C1 segment of cervical spinal cord (tissue), 14 donors: Measurements from ENCODE around the gene ATP6V0C.

Experiments used
- DNase-seq, 14 donors: peaks; one replicate each; lab custom pipeline; 2025; lab: John Stamatoyannopoulos, UW

The ATP6V0C gene

DNA sequence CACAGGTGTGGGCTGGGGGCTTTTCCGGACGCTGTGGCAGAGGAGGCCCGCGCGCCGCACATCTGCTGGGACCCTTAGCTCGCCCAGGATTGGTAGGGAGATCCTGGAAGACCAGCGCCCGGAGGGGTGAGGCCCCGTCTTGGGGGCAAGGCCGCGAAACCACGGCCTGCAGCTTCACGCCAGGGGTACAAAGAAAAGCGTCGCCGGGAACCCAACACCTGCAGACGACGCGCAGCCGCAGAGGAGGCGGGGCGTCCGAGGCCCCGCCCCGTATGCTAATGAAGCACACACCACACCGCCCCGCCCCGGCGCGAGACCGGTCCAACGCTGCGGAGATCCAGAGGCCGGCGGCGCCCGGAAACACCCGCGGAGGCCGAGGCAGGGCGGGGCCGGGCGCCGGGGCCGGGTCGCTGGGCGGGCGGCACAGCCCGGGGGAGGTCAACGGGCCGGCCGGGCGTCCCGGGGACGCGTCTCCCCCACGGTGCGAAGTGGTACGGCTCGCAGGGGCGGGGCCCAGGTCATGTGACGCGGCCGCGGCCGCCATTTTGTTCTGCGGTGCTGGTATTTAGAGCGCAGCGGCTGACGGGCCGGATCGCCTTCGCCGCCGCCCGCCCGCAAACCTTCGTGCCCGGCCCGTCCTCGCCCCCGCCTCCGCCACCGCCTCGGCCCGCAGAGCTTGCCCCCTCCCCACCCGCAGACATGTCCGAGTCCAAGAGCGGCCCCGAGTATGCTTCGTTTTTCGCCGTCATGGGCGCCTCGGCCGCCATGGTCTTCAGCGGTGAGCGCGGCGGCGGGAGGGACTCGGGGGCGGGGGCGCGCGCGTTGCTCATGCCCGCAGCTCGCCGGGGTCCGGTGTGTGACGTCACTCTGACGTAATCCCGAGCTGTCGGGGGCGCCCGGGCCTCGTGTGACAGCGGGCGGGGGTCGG lies at the start of gene ATP6V0C:
ATP6V0C (plus strand) TSS at position 548 of the 928 bp plus-strand sequence; CDS start at position 700, 152 bp downstream.
- peak in 13 of 14 donors; percentile 78 to 98 (median 93) for DNase-seq

DNA sequence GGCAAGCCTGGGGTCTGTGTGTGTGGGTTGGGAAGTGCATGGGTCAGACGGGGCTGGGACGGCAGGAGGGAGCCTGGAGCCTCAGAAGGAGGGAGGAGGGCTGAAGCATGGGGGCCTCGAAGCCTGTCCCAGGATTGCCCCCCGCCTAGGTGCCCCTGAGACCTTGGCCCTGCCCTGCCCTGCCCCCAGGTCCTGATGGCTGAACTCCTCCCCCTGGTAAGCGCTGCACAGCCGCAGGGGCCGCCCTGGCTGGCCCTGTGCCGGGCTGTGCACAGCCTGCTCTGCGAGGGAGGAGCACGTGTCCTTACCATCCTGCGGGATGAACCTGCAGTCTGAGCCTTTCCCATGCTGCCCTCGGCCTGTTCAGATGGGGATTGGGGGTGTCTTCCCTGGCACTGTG lies 49.4 kb upstream of the ATP6V0C start:
- no peak for DNase-seq

GRCh38 chr16:2465653-2466415 lies 47.9 kb upstream of the ATP6V0C start:
- no peak for DNase-seq

DNA sequence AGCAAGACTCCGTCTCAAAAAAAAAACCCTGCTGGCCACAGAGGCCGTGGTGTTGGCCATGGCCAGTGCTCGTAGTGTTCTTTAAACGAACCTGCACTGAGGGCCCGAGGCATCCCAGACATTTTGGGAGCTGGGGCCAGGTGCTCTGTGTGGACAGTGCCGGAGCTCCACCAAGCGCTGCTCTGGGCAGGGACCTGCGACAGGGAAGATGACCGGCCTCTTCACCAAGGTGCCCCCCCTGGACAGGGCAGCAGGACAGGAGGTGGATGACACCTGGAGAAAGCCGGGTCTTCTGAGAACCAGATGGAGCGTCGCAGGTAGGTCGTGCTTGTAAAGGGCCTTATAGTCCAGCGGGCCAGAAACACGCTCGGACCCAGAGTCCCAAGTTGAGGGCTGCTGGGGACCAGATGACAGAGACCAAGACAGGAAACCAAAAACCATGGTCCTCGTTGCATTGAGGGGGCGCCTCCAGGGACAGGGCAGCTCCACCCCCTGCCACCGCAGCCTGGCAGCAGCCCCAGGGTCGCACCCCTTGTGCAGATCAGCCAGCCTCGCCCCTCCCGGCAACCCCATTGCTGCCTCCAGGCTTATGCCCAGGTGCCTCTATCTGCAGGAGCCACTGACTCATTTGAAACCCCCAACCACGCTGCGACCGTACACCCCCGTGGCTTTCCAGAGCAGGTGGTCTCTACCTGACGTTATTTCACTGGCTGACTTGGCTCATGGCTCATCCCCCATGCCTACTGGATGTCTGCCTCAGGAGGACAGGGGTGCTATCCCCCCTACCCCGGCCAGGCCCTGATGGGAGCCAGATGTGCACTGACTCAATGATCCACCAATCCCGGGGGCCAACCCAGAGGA lies 46.9 kb upstream of the ATP6V0C start:
- DNase-seq = no peak

- peak in 10 of 14 donors; percentile 22 to 64 (median 42) for DNase-seq
Observed at GRCh38 chr16:2467528-2468232, 46.1 kb upstream of the ATP6V0C start.

- DNase-seq = peak in 4 of 14 donors; percentile 33 to 64 (median 34)
Observed at GRCh38 chr16:2468233-2468724, 45.5 kb upstream of the ATP6V0C start.

GRCh38 chr16:2468725-2469398 lies 44.9 kb upstream of the ATP6V0C start:
- peak in 8 of 14 donors; percentile 49 to 75 (median 59) for DNase-seq

- no peak for DNase-seq
Observed at GRCh38 chr16:2469399-2470233, 44.1 kb upstream of the ATP6V0C start.

GRCh38 chr16:2470234-2470601 lies 43.5 kb upstream of the ATP6V0C start:
- DNase-seq = no peak

DNA sequence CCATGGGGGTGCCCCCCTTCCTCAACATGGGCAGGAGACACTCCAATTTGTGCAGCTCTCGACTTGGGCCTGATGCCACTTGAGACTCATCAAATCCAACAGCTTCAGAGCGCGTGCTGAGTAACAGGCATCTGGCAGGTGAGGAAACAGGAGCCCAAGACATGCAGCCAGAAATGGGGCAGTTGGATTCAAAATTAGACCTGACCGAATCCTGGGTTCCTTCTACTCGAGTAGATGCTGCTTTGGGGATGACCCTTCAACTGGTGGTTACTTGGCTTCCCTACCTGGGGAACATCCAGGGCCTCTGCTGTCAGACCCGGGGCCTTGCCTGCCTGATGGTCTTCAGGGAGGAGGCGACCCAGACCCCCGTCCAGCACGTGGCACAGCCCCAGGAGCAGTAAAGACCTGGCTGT lies 43.1 kb upstream of the ATP6V0C start:
- DNase-seq = no peak

- DNase-seq = peak in 1 of 14 donors; percentile 25
Observed at GRCh38 chr16:2471016-2471652, 42.6 kb upstream of the ATP6V0C start, which contains the start of gene NTN3. Gene NTN3 (plus strand): TSS chr16:2471297. CDS start chr16:2471702, 405 bp downstream.

GRCh38 chr16:2471653-2472487 lies 41.9 kb upstream of the ATP6V0C start:
- no peak for DNase-seq

- no peak for DNase-seq
Observed at GRCh38 chr16:2472488-2472864, 41.3 kb upstream of the ATP6V0C start.

DNA sequence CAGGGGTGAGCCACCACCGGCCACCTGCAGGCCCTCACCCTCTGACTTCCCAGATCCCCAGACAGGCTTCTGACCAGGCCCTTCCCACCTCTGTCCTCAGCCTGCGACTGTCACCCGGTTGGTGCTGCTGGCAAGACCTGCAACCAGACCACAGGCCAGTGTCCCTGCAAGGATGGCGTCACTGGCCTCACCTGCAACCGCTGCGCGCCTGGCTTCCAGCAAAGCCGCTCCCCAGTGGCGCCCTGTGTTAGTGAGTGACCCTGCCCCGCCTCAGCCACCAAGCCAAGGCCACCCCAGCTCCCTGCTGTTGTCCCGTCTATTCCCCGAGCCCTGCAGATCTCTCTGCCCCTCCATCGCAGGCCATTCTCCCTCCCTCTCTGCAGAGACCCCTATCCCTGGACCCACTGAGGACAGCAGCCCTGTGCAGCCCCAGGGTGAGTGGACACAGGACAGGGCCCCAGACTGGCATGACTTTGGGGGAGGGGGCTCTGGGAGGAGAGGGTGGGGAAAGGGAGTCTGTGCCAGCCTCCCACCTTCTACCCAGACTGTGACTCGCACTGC lies 40.8 kb upstream of the ATP6V0C start:
- no peak for DNase-seq

DNA sequence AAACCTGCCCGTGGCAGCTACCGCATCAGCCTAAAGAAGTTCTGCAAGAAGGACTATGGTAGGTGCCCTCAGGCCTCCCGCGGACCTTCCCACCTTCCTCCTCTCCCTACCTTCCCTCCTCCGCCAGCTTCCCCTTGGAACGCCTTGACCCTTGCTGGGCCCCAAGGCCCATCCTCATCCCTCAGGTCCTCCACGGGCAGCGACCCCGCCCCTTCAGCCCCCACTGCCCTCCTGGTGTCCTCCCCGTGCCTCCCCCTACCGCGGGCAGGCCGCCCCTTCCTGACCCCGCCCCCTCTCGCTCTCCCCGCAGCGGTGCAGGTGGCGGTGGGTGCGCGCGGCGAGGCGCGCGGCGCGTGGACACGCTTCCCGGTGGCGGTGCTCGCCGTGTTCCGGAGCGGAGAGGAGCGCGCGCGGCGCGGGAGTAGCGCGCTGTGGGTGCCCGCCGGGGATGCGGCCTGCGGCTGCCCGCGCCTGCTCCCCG lies 40.3 kb upstream of the ATP6V0C start:
- no peak for DNase-seq

DNA sequence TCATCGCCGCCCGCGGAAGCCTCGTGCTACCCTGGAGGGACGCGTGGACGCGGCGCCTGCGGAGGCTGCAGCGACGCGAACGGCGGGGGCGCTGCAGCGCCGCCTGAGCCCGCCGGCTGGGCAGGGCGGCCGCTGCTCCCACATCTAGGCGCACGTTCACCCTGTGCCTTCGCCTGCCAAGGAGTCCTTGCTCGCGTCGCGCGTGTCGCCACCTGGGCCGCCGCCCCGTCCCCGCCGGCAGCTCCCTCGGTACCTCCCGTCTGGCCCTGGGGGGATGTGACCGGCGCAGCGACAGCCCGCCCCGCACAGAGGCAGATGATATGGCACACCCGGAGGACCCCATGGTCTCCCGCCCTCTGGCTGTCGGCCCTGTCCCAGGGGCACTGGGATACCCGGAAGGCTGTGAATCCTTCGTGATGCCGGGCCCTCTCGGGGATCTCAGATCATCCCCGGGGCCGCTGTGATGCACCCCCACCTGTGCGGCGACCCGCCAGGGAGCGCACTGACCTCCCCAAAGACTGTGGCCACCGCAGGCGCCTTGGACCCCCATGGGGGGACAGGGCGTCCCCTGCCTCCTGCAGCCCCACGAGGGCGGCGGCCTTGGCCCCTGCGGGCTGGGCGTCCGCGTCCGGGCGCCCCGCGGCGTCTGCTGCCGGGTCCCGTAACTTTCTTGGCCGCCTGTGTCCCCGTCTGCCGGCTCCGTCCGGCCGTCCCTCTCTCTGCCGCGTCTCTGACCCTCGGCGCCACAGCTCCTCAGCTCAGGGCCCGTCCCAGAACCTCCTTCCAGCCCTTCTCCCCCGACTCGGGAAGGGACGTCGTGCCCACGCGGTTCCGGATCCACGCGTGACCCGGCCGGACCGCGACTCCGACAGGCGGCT lies 39.5 kb upstream of the ATP6V0C start:
- peak in 8 of 14 donors; percentile 13 to 57 (median 36) for DNase-seq
